AG09319 (cell line): ENCODE measurements around the gene CACNA1E.

Experiments used
- DNase-seq: peaks from one replicate; pipeline ENCODE4 v3.0.0-alpha.2; 2010; ENCODE audit warnings: low read depth; ENCODE audit errors: extremely low read depth
- TF ChIP-seq, protein P1 (sequence below): IDR thresholded peaks from 2 replicates; pipeline ENCODE4 v1.5.1; 2011; ENCODE audit warnings: low read depth, mild to moderate bottlenecking, inconsistent platforms, low read length, moderate library complexity

CACNA1E gene

GRCh38 chr1:181647314-181648035 lies 164.2 kb downstream of the CACNA1E start:
- TF ChIP-seq, protein P1, sequence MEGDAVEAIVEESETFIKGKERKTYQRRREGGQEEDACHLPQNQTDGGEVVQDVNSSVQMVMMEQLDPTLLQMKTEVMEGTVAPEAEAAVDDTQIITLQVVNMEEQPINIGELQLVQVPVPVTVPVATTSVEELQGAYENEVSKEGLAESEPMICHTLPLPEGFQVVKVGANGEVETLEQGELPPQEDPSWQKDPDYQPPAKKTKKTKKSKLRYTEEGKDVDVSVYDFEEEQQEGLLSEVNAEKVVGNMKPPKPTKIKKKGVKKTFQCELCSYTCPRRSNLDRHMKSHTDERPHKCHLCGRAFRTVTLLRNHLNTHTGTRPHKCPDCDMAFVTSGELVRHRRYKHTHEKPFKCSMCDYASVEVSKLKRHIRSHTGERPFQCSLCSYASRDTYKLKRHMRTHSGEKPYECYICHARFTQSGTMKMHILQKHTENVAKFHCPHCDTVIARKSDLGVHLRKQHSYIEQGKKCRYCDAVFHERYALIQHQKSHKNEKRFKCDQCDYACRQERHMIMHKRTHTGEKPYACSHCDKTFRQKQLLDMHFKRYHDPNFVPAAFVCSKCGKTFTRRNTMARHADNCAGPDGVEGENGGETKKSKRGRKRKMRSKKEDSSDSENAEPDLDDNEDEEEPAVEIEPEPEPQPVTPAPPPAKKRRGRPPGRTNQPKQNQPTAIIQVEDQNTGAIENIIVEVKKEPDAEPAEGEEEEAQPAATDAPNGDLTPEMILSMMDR = no peak
- no peak for DNase-seq

DNA sequence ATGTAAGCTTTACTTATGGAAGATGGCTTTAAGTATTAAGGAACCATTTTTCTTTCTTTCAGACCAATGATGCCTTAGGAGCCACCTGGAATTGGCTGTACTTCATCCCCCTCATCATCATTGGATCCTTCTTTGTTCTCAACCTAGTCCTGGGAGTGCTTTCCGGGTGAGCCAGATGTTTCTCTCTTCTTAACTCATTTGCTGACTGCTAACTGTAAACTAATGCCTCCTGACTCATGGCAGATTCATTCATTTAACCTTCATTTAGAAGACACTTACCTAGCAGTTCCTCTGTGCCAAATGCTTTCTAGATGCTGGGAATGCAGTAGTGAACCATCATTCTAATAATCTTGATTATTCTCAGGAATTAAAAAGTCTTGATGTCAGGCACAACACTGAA lies 168.0 kb downstream of the CACNA1E start:
- TF ChIP-seq, protein P1 = no peak
- DNase-seq = no peak

DNA sequence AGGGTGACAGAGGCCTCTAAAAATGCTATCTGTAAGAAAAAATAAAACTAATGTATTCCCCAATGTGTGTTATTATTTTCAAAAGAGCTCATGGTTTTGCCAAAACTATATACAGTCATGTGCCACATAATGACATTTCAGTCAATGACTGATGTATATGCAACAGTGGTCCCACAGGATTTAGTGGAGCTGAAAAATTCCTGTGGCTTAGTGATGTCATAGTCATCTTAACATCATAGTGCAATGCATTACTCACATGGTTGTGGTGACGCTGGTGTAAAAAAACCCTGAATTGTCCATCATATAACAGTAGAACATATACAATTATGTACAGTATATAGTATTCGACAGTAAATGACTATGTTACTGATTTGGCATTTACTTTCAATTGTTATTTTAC lies 172.4 kb downstream of the CACNA1E start:
- TF ChIP-seq, protein P1 = no peak
- DNase-seq = no peak

- DNase-seq = no peak
- TF ChIP-seq, protein P1 = no peak
Measured at GRCh38 chr1:181656491-181656890, 173.2 kb downstream of the CACNA1E start.

DNA sequence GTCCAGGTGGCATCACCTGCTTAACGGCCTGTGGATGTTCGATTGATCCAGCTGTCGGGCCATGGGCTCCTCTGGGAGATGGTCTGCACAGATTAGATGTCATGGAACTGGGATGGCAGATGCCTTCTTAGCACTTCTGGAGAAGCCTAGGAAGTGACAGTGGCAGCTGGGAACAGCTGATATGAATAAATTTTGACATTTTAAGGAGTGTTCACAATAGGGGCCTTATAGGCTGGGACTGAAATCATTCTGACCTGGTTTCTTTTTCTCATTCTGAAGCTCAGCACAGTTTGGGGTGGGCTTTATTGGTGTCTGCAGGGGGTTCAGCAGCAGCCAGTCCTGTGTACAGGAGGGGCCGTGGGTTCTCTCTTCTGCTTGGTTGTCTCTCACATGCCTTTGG lies 175.3 kb downstream of the CACNA1E start:
- no peak for DNase-seq
- TF ChIP-seq, protein P1 = no peak

DNA sequence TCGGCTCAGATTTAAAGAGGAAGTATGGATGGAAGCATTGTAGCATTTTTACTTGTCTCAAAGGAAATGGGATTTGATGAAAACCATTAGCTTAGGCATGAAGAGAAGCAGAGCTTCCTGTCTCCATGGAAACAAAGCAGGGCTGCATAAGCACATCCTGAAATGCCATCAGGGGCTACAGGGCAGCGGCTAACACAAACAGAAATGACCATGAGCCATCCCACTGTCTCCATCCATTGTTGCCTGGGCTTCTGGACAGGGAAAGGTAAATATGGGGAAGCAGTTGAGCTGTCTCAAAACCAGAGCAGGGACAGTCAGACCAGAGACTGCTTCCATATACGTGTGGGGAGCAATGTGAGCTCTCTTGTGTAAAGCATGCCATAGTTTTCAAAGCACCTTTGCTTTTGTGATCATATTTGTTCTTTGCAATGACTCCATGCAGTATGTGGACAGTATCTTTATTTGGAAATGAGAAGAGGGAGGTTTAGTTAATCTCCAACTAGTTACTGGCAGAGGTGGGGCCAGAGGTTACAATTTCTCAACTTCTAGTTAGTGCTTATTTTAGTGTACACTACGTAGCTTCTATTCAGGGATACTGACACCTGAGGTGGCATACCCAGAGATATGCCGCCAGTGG lies 176.1 kb downstream of the CACNA1E start:
- no peak for DNase-seq
- TF ChIP-seq, protein P1 = no peak

GRCh38 chr1:181660621-181661020 lies 177.3 kb downstream of the CACNA1E start:
- TF ChIP-seq, protein P1 = no peak
- DNase-seq = no peak
